ENCODE measurements around the gene ATXN1.

ATXN1 gene

DNA sequence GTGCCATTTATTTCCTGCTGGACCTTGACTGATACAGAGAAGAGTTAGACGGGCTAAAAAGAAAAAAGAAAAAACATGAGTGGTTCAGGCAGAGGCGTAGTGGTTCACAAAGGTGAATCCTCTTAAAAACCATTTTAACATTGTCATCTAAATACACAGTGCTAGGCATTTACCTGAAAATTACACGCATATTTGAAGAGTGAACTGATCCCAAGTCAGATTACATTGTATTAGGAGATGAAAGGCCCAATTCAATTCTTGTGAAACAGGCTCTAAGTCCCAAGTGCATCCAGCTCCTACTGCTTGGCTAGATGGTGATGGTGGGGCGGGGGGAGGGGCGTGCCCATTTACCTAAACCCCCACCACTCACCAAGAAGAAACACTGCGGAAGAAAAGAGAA, 46.7 kb upstream of the ATXN1 start:
- Histone ChIP-seq H3K27me3 (ENCODE audit: low read depth, low read length) (no peaks in the 10 kb centered on the region), H3K9ac (ENCODE audit: low read length) (no peak overlapping the region), H3K9me3 (ENCODE audit: insufficient read depth, low read length) (no peaks in the 10 kb centered on the region)

DNA sequence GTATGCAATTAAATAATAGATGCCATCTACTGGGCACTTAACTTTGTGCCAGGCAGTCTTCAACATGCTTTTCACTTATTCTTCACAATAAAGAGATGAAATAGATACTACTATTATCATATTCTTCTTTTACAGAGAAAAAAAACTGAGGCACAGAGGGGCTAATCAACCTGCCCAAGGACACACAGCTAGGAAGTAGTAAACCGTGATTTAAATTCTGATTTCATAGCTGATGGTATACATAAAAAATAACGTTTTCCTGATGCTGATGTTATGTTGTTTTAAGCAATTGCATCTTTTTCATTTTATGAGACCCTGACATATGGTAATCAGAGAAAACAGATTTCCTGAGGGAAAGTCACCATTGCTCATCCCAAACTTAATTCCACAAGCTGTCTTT, 45.1 kb upstream of the ATXN1 start:
- Histone ChIP-seq H3K79me2 (ENCODE audit: low read length) (no peaks in the 10 kb centered on the region), H3K4me2 (ENCODE audit: low read length) (no peak overlapping the region), H3K4me3 (ENCODE audit: low read length) (no peak overlapping the region), H3K9me3 (ENCODE audit: insufficient read depth, low read length) (no peaks in the 10 kb centered on the region), H3K27ac (ENCODE audit: low read length) (no peak overlapping the region), H3K4me1 (ENCODE audit: low read length) (no peaks in the 10 kb centered on the region), H3K27me3 (ENCODE audit: low read depth, low read length) (no peaks in the 10 kb centered on the region), H2AFZ (ENCODE audit: low read depth, low read length) (no peak overlapping the region), H4K20me1 (ENCODE audit: insufficient read depth, low read length) (no peaks in the 10 kb centered on the region), H3K36me3 (replicated peaks; ENCODE audit: low read depth, low read length) (no peaks in the 10 kb centered on the region), H3K9ac (ENCODE audit: low read length) (no peak overlapping the region)
- no peak for TF ChIP-seq EZH2phosphoT487 (IDR thresholded peaks at IDR 0.05; ENCODE audit: low read depth)
- TF ChIP-seq, protein P1, sequence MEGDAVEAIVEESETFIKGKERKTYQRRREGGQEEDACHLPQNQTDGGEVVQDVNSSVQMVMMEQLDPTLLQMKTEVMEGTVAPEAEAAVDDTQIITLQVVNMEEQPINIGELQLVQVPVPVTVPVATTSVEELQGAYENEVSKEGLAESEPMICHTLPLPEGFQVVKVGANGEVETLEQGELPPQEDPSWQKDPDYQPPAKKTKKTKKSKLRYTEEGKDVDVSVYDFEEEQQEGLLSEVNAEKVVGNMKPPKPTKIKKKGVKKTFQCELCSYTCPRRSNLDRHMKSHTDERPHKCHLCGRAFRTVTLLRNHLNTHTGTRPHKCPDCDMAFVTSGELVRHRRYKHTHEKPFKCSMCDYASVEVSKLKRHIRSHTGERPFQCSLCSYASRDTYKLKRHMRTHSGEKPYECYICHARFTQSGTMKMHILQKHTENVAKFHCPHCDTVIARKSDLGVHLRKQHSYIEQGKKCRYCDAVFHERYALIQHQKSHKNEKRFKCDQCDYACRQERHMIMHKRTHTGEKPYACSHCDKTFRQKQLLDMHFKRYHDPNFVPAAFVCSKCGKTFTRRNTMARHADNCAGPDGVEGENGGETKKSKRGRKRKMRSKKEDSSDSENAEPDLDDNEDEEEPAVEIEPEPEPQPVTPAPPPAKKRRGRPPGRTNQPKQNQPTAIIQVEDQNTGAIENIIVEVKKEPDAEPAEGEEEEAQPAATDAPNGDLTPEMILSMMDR (IDR thresholded peaks at IDR 0.05; ENCODE audit: low read depth, low read length): no peak

More for the DNA sequence above, 46.7 kb upstream of the ATXN1 start:
- no peak overlapping the region for H3K27ac ChIP-seq (ENCODE audit: low read length)
- H3K4me1 ChIP-seq (ENCODE audit: low read length): no peaks in the 10 kb centered on the region
- H2AFZ ChIP-seq (ENCODE audit: low read depth, low read length): no peak overlapping the region
- H4K20me1 ChIP-seq (ENCODE audit: insufficient read depth, low read length): no peaks in the 10 kb centered on the region
- TF ChIP-seq, protein P1 (IDR thresholded peaks at IDR 0.05; ENCODE audit: low read depth, low read length): no peak
- no peak for TF ChIP-seq EZH2phosphoT487 (IDR thresholded peaks at IDR 0.05; ENCODE audit: low read depth)
- H3K36me3 ChIP-seq (replicated peaks; ENCODE audit: low read depth, low read length): no peaks in the 10 kb centered on the region
- no peak overlapping the region for H3K4me2 ChIP-seq (ENCODE audit: low read length)
- no peaks in the 10 kb centered on the region for H3K79me2 ChIP-seq (ENCODE audit: low read length)
- H3K4me3 ChIP-seq (ENCODE audit: low read length): no peak overlapping the region

DNA sequence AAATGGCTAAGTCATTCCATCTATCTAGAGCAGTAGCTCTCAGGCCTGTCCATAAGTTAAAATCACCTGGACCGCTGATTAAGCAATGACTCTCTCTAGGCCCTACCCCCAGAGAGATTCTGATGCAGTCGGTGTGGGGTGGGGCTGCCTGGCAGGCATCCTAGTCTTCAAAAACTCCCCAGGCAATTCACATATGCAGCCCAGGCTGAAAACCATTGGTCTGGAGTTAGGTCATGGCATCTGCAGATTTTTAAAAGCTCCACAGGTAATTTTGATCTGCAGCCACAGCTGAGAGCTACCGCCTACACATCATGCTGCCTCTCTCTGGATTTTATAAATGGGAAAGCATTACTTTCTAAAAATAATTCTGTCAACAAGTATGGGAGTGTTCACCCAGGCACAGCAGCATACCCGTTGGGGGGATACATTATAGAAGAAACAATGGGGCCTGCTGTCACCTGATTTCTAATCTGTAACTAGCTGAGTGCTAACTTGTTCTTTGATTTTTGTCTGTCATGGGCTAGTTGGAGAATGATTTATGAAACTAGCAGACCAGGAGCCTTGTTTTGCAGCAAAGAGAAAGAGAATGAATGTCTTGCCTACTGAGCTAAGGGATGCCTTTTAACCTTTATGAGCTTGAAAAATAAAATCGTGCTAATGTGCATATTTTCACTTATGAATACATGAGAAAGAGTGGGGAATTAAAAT, 44.1 kb upstream of the ATXN1 start:
- Histone ChIP-seq H3K4me3 (ENCODE audit: low read length) (no peak overlapping the region), H3K4me2 (ENCODE audit: low read length) (no peak overlapping the region), H2AFZ (ENCODE audit: low read depth, low read length) (no peak overlapping the region)

DNA sequence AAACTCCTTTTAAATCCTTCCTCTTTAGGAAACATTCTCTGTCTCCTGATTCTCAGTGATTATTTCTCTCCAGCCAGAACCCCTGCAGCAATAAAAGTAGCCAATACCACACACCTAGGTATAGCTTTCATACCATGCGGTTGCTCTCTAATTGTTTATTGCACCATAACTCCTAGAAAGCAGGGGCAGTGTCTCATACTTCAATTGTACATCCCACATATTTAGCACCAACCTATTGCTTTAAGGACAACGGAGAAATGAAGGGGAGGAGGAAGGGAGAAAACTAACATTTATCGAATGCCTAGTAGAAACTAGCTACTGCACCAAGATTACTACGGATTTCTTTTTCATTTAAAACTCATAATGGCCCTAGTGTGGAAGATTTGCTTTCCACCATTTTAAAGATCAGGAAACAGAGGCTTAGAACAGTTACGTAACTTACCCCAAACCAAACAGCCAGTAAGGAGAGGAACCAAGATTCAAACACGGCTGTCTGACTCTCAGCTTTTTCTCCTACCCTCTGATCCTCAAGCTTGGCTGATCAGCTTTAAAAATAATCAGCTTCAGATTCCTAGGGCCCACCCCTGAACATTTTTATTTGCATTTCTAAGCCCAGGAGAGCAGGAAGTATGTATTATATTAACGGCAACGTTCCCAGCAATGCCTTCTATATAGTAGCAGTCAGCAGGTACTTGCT, 43.4 kb upstream of the ATXN1 start:
- Histone ChIP-seq H3K4me2 (ENCODE audit: low read length) (no peak overlapping the region), H2AFZ (ENCODE audit: low read depth, low read length) (no peak overlapping the region)

More for the DNA sequence above, 44.1 kb upstream of the ATXN1 start:
- TF ChIP-seq, protein P1 (IDR thresholded peaks at IDR 0.05; ENCODE audit: low read depth, low read length): no peak
- TF ChIP-seq EZH2phosphoT487 (IDR thresholded peaks at IDR 0.05; ENCODE audit: low read depth): no peak
- Histone ChIP-seq H3K9me3 (ENCODE audit: insufficient read depth, low read length) (no peaks in the 10 kb centered on the region), H3K27me3 (ENCODE audit: low read depth, low read length) (no peaks in the 10 kb centered on the region), H3K9ac (ENCODE audit: low read length) (no peak overlapping the region), H3K27ac (ENCODE audit: low read length) (no peak overlapping the region), H4K20me1 (ENCODE audit: insufficient read depth, low read length) (no peaks in the 10 kb centered on the region), H3K36me3 (replicated peaks; ENCODE audit: low read depth, low read length) (no peaks in the 10 kb centered on the region), H3K4me1 (ENCODE audit: low read length) (no peaks in the 10 kb centered on the region), H3K79me2 (ENCODE audit: low read length) (no peaks in the 10 kb centered on the region)

More for the DNA sequence above, 43.4 kb upstream of the ATXN1 start:
- no peak overlapping the region for H3K9ac ChIP-seq (ENCODE audit: low read length)
- no peaks in the 10 kb centered on the region for H3K4me1 ChIP-seq (ENCODE audit: low read length)
- H4K20me1 ChIP-seq (ENCODE audit: insufficient read depth, low read length): no peaks in the 10 kb centered on the region
- no peak overlapping the region for H3K27ac ChIP-seq (ENCODE audit: low read length)
- no peak overlapping the region for H3K4me3 ChIP-seq (ENCODE audit: low read length)
- H3K27me3 ChIP-seq (ENCODE audit: low read depth, low read length): no peaks in the 10 kb centered on the region
- TF ChIP-seq EZH2phosphoT487 (IDR thresholded peaks at IDR 0.05; ENCODE audit: low read depth): no peak
- TF ChIP-seq, protein P1 (IDR thresholded peaks at IDR 0.05; ENCODE audit: low read depth, low read length): no peak
- H3K36me3 ChIP-seq (replicated peaks; ENCODE audit: low read depth, low read length): no peaks in the 10 kb centered on the region
- no peaks in the 10 kb centered on the region for H3K9me3 ChIP-seq (ENCODE audit: insufficient read depth, low read length)
- H3K79me2 ChIP-seq (ENCODE audit: low read length): no peaks in the 10 kb centered on the region
